Neural cell (in vitro differentiated cells): Measurements from ENCODE around the gene DNAJC5G. TPM values are rescaled to one million over a fixed set of nuclear protein-coding genes. Genes with fewer than 3 reads are reported as not detected.
"Not testable (repeated sequence)": the region's sequence is repeated elsewhere in the genome, so short reads cannot be mapped to it uniquely, and the experiment has no call there.

Experiments
- H2AFZ ChIP-seq: fragments of 200-600, 300-800 bp; sonication (generic), shearing (Covaris generic); 2 replicates; pipeline ENCODE4 v1.6.0; 2014; ENCODE audit warnings: low read depth, mild to moderate bottlenecking, antibody characterized with exemption, low read length, moderate library complexity
- H3F3A ChIP-seq: fragments of 200-600 bp; shearing (Covaris generic); 2 replicates; pipeline ENCODE4 v1.6.1; 2016; ENCODE audit warnings: mild to moderate bottlenecking, moderate library complexity, mixed read lengths, antibody characterized with exemption, low read length; ENCODE audit not compliant: insufficient read depth, poor library complexity, severe bottlenecking
- H3K27ac ChIP-seq: fragments of 200-600, 300-800 bp; sonication (generic), shearing (Covaris generic); 2 replicates; pipeline ENCODE4 v1.5.1; 2014; ENCODE audit warnings: mild to moderate bottlenecking, low read length, moderate library complexity
- H3K27me3 ChIP-seq: fragments of 300-800, 200-600 bp; sonication (generic), shearing (Covaris generic); 2 replicates; pipeline ENCODE4 v1.6.0; 2014; ENCODE audit warnings: mild to moderate bottlenecking, low read depth, low read length, moderate library complexity; ENCODE audit not compliant: insufficient read depth
- H3K36me3 ChIP-seq: fragments of 300-800, 200-600 bp; sonication (generic), shearing (Covaris generic); 2 replicates; pipeline ENCODE4 v1.5.1; 2014; ENCODE audit warnings: mild to moderate bottlenecking, antibody characterized with exemption, low read length, moderate library complexity; ENCODE audit not compliant: insufficient read depth
- H3K4me2 ChIP-seq: fragments of 300-800, 200-600 bp; sonication (generic), shearing (Covaris generic); 2 replicates; pipeline ENCODE4 v1.6.0; 2014; ENCODE audit warnings: mild to moderate bottlenecking, low read length
- H3K4me3 ChIP-seq: fragments of 300-800, 200-600 bp; sonication (generic), shearing (Covaris generic); 2 replicates; pipeline ENCODE4 v1.5.1; 2014; ENCODE audit warnings: mild to moderate bottlenecking, low read length, moderate library complexity
- H3K79me2 ChIP-seq: fragments of 200-600 bp; shearing (Covaris generic); replicated peaks from 2 replicates; pipeline ENCODE4 v1.6.0; 2014; ENCODE audit warnings: mild to moderate bottlenecking, low read length, moderate library complexity; ENCODE audit not compliant: insufficient read depth
- H3K9ac ChIP-seq: fragments of 300-800, 200-600 bp; sonication (generic), shearing (Covaris generic); 2 replicates; pipeline ENCODE4 v1.6.1; 2016; ENCODE audit warnings: mild to moderate bottlenecking, low read length, mixed read lengths
- H3K9me2 ChIP-seq: fragments of 200-600 bp; shearing (Covaris generic); 2 replicates; pipeline ENCODE4 v1.6.1; 2016; ENCODE audit warnings: mild to moderate bottlenecking, low read length, mixed read lengths; ENCODE audit not compliant: insufficient read depth
- H3K9me3 ChIP-seq: fragments of 200-600, 300-800 bp; sonication (generic), shearing (Covaris generic); 2 replicates; pipeline ENCODE4 v1.6.1; 2016; ENCODE audit warnings: mild to moderate bottlenecking, mixed run types, low read length, moderate library complexity, mixed read lengths
- H4K20me1 ChIP-seq: fragments of 200-600 bp; shearing (Covaris generic); 2 replicates; pipeline ENCODE4 v1.6.1; 2016; ENCODE audit warnings: mild to moderate bottlenecking, mixed run types; ENCODE audit not compliant: insufficient read depth
- CTCF ChIP-seq: fragments of 450-650 bp; IDR thresholded peaks from 2 replicates; pipeline ENCODE4 v1.5.1; 2014; ENCODE audit warnings: antibody characterized with exemption, mild to moderate bottlenecking, moderate library complexity; ENCODE audit not compliant: poor library complexity, severe bottlenecking
- EP300 ChIP-seq: fragments of 450-650 bp; conservative IDR thresholded peaks from 2 replicates; pipeline ENCODE4 v1.6.1; 2014; ENCODE audit warnings: antibody characterized with exemption, mild to moderate bottlenecking, moderate library complexity; ENCODE audit not compliant: poor library complexity, severe bottlenecking
- EZH2 ChIP-seq: fragments of 200-600, 300-800 bp; shearing (Covaris generic), sonication (generic); IDR thresholded peaks from 2 replicates; pipeline ENCODE4 v1.6.1; 2014; ENCODE audit warnings: antibody characterized with exemption, low read length, borderline replicate concordance, mild to moderate bottlenecking; ENCODE audit not compliant: insufficient read depth, poor library complexity, severe bottlenecking
- MXI1 ChIP-seq: fragments of 450-650 bp; conservative IDR thresholded peaks from 2 replicates; pipeline ENCODE4 v1.6.1; 2014; ENCODE audit warnings: antibody characterized with exemption, mild to moderate bottlenecking; ENCODE audit not compliant: poor library complexity, severe bottlenecking
- POLR2AphosphoS5 ChIP-seq: IDR thresholded peaks from 2 replicates; pipeline ENCODE4 v1.6.1; 2012
- RAD21 ChIP-seq: fragments of 450-650 bp; conservative IDR thresholded peaks from 2 replicates; pipeline ENCODE4 v1.6.1; 2014; ENCODE audit warnings: antibody characterized with exemption, mild to moderate bottlenecking, moderate library complexity
- REST ChIP-seq: IDR thresholded peaks from 2 replicates; pipeline ENCODE4 v1.6.1; 2012; ENCODE audit warnings: borderline replicate concordance
- SMC3 ChIP-seq: fragments of 450-650 bp; conservative IDR thresholded peaks from 2 replicates; pipeline ENCODE4 v1.6.1; 2014; ENCODE audit warnings: antibody characterized with exemption, mild to moderate bottlenecking, moderate library complexity; ENCODE audit not compliant: poor library complexity
- TAF1 ChIP-seq: IDR thresholded peaks from 2 replicates; pipeline ENCODE4 v1.6.1; 2012; ENCODE audit warnings: low read depth
- polyA plus RNA-seq: library from polyadenylated mRNA; depleted of rRNA; stranded (reverse); fragments of >200 nt; gene quantifications from 2 replicates; pipeline ENCODE4 v1.2.3, GENCODE V29; 2014

DNAJC5G gene
- polyA plus RNA-seq, 1 donor from 2014 or later = not detected

- Histone ChIP-seq H3K27ac (no peak overlapping the region), H3K9ac (no peak overlapping the region), H3K4me3 (no peak overlapping the region), H3K36me3 (no peaks in the 10 kb centered on the region), H3K27me3 (peaks cover 24% of the 10 kb centered on the region), H3K4me2 (no peak overlapping the region), H3K9me2 (no peaks in the 10 kb centered on the region), H3K79me2 (no peaks in the 10 kb centered on the region), H3K9me3 (no peaks in the 10 kb centered on the region), H2AFZ (no peak overlapping the region), H4K20me1 (no peaks in the 10 kb centered on the region), H3F3A (no peaks in the 10 kb centered on the region)
- no peak for TF ChIP-seq RAD21
- TF ChIP-seq EP300 = no peak
- TF ChIP-seq CTCF = no peak
- no peak for TF ChIP-seq SMC3
- no peak for TF ChIP-seq REST
- no peak for TF ChIP-seq POLR2AphosphoS5
Measured at GRCh38 chr2:27270670-27271069, 4.6 kb upstream of the DNAJC5G start.

- H3K79me2 ChIP-seq = no peaks in the 10 kb centered on the region
- H3K27me3 ChIP-seq = peaks cover 15% of the 10 kb centered on the region
- H3K9me3 ChIP-seq = no peaks in the 10 kb centered on the region
- no peak overlapping the region for H3K9ac ChIP-seq
- no peak overlapping the region for H3K4me2 ChIP-seq
- H4K20me1 ChIP-seq = no peaks in the 10 kb centered on the region
- no peak overlapping the region for H2AFZ ChIP-seq
- H3K36me3 ChIP-seq = no peaks in the 10 kb centered on the region
- no peak overlapping the region for H3K27ac ChIP-seq
- no peak overlapping the region for H3K4me3 ChIP-seq
- TF ChIP-seq EZH2 (no peak), CTCF (no peak), SMC3 (no peak), REST (no peak), MXI1 (no peak), TAF1 (no peak), POLR2AphosphoS5 (no peak), EP300 (no peak)
- H3F3A ChIP-seq = no peaks in the 10 kb centered on the region
- H3K9me2 ChIP-seq = no peaks in the 10 kb centered on the region
Measured at GRCh38 chr2:27271631-27272340, 3.4 kb upstream of the DNAJC5G start.

- not testable (repeated sequence) for H3K9me3 ChIP-seq, H3K79me2 ChIP-seq, H3K9ac ChIP-seq, H3K27me3 ChIP-seq, H3K9me2 ChIP-seq, H3F3A ChIP-seq, H4K20me1 ChIP-seq, H3K4me3 ChIP-seq, H3K4me2 ChIP-seq, H3K27ac ChIP-seq, H3K36me3 ChIP-seq, H2AFZ ChIP-seq
Measured at GRCh38 chr2:27272537-27273522, 2.4 kb upstream of the DNAJC5G start.
